Measurements from ENCODE around the gene ERN1. TPM values are rescaled to one million over a fixed set of nuclear protein-coding genes. Genes with fewer than 3 reads are reported as not detected.

The ERN1 gene
- total and polyA plus RNA-seq, 2 of the 13 experiments (the other 11 are each of a cell fraction or from before 2014, with no cell fraction given), result 6.0 to 12.7 TPM

GRCh38 chr17:64025732-64026294 is 104.1 kb downstream of the ERN1 start (continued):
- TF ChIP-seq PATZ1 (CRISPR knock-in tag; IDR thresholded peaks at IDR 0.05), result peak; percentile 46
- no peak for TF ChIP-seq CBX1 (IDR thresholded peaks at IDR 0.05; ENCODE audit: low read depth)
- TF ChIP-seq TEAD3 (CRISPR knock-in tag; optimal IDR thresholded peaks at IDR 0.05; ENCODE audit: borderline replicate concordance), result peak; percentile 87
- TF ChIP-seq FOXO1 (CRISPR knock-in tag; IDR thresholded peaks at IDR 0.05), result peak; percentile 66
- no peak for TF ChIP-seq ZNF276 (CRISPR knock-in tag; IDR thresholded peaks at IDR 0.05; ENCODE audit: low read depth)
- TF ChIP-seq FOXC1 (CRISPR knock-in tag; IDR thresholded peaks at IDR 0.05; ENCODE audit: borderline replicate concordance), result no peak; the same call in 1 of the 2 replicates
- TF ChIP-seq ZNF670 (CRISPR knock-in tag; IDR thresholded peaks at IDR 0.05; ENCODE audit: borderline replicate concordance), result no peak
- TF ChIP-seq ZNF263 (CRISPR knock-in tag; IDR thresholded peaks at IDR 0.05), result peak; percentile 49; the same call in 1 of the 2 replicates
- no peak for TF ChIP-seq ZNF441 (CRISPR knock-in tag; IDR thresholded peaks at IDR 0.05; ENCODE audit: borderline replicate concordance)
- TF ChIP-seq TGIF2 (CRISPR knock-in tag; IDR thresholded peaks at IDR 0.05), result no peak
- TF ChIP-seq ZBTB20 (CRISPR knock-in tag; IDR thresholded peaks at IDR 0.05; ENCODE audit: borderline replicate concordance, low read depth), result no peak; the same call in 1 of the 2 replicates
- TF ChIP-seq ZZZ3 (CRISPR knock-in tag; IDR thresholded peaks at IDR 0.05; ENCODE audit: borderline replicate concordance), result no peak
- TF ChIP-seq ZMYM3 (CRISPR knock-in tag; IDR thresholded peaks at IDR 0.05), result 0 out of 2 replicates have a peak, but pooled peaks have one; percentile 39
- no peak for TF ChIP-seq ZNF547 (CRISPR knock-in tag; IDR thresholded peaks at IDR 0.05)
- TF ChIP-seq FOXK1 (CRISPR knock-in tag; IDR thresholded peaks at IDR 0.05; ENCODE audit: borderline replicate concordance, low read depth), result peak; percentile 56; the same call in 1 of the 2 replicates
- TF ChIP-seq MAX (IDR thresholded peaks at IDR 0.05), result peak; percentile 61
- TF ChIP-seq CHCHD3 (CRISPR knock-in tag; IDR thresholded peaks at IDR 0.05), result no peak
- TF ChIP-seq HDAC6 (IDR thresholded peaks at IDR 0.05; ENCODE audit: low read depth, low read length), result no peak
- peak; percentile 31; the same call in 1 of the 2 replicates for TF ChIP-seq SALL2 (CRISPR knock-in tag; IDR thresholded peaks at IDR 0.05)
- TF ChIP-seq ATM (IDR thresholded peaks at IDR 0.05; ENCODE audit: borderline replicate concordance), result no peak

Data from HepG2 (cell line).